ENCODE measurements around the gene CALHM3. TPM values are rescaled to one million over a fixed set of nuclear protein-coding genes. Genes with fewer than 3 reads are reported as not detected.

CALHM3 gene
- total RNA-seq, 6 donors from 2014 or later, result 0.30 to 0.79 TPM; not detected in 4

DNA sequence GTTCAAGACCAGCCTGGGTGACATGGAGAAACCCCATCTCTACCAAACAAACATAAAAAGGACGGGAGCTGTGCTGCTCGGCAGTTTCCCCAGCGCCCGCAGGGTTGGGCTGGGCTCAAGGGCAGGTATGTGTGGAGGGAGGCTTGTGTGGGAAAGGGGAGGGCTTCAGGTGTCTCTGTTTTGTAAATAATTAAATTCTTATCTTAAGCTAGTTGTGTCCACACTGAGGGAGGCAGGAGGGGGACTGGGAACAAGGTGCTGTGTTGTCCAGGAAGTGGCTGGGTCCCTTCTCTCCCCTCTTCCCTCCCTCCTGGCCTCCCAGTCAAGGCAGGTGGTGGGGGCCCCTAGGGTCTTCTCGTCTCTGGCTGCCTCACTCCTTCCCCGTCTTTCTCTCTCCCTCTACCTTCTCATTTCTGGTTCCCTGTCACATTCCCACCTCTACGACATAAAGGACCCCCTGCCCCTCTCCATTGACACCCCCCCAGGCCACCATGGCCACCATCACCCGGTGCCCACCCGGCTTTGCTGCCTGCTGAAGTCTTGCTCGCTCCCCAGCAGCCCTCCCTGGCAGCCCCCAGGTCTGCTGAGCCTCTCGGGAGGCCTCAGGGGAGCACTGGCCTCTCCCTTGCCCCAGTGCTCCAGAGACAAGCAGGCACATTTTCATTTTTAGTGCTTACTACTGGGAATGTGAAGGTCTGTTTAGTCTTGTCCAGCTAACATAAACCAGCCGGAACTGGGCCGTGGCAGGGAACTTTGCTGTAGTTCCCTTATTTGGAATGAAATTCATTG lies 33.7 kb upstream of the CALHM3 start:
- 81 to 82% methylated on average over 12 to 13 of the region's 13 CpGs for WGBS, 2 donors
- H3K4me3 ChIP-seq, result no peak overlapping the region
- peak; percentile 11 to 52 for DNase-seq
- H3K27ac ChIP-seq, result no peak overlapping the region
- H3K9me3 ChIP-seq, result no peaks in the 10 kb centered on the region
- ATAC-seq (ENCODE audit: low FRiP score in 2 of 2), result no peak
- TF ChIP-seq EP300 (IDR thresholded peaks at IDR 0.05), result no peak
- no peak for TF ChIP-seq POLR2AphosphoS5 (IDR thresholded peaks at IDR 0.05)
- TF ChIP-seq POLR2A (IDR thresholded peaks at IDR 0.05), result no peak
- TF ChIP-seq, protein P1, sequence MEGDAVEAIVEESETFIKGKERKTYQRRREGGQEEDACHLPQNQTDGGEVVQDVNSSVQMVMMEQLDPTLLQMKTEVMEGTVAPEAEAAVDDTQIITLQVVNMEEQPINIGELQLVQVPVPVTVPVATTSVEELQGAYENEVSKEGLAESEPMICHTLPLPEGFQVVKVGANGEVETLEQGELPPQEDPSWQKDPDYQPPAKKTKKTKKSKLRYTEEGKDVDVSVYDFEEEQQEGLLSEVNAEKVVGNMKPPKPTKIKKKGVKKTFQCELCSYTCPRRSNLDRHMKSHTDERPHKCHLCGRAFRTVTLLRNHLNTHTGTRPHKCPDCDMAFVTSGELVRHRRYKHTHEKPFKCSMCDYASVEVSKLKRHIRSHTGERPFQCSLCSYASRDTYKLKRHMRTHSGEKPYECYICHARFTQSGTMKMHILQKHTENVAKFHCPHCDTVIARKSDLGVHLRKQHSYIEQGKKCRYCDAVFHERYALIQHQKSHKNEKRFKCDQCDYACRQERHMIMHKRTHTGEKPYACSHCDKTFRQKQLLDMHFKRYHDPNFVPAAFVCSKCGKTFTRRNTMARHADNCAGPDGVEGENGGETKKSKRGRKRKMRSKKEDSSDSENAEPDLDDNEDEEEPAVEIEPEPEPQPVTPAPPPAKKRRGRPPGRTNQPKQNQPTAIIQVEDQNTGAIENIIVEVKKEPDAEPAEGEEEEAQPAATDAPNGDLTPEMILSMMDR (IDR thresholded peaks at IDR 0.05), result no peak
- no peaks in the 10 kb centered on the region for H3K36me3 ChIP-seq
- H3K4me1 ChIP-seq, result no peaks in the 10 kb centered on the region
- no peaks in the 10 kb centered on the region for H3K27me3 ChIP-seq

DNA sequence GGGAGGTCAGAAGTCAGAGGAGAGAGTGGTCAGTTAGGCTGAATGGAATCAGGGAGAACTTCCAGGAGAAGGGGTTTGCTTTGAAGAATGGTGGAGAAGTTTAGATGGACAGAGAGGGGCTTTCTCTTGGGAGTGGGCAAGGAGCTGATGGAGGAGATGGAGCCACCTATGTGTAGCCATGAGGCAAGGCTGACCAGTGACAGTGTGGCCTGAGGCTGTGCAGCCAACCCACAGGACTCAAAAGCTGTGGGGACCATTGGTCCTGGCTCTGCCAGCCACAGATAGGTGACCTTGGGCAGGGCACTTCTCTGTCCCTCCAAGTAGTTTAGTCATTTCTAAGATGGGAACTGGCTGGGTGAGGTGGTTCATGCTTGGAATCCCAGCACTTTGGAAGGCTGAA lies 33.1 kb upstream of the CALHM3 start:
- H3K27me3 ChIP-seq, result peaks cover 0 to 3% (median 0%) of the 10 kb centered on the region in 4 donors
- H3K36me3 ChIP-seq, result no peaks in the 10 kb centered on the region
- no peaks in the 10 kb centered on the region for H3K4me1 ChIP-seq
- no peak overlapping the region for H3K27ac ChIP-seq
- H3K9me3 ChIP-seq, result no peaks in the 10 kb centered on the region
- TF ChIP-seq, protein P1 (IDR thresholded peaks at IDR 0.05), result no peak
- TF ChIP-seq POLR2A (IDR thresholded peaks at IDR 0.05) (no peak), POLR2AphosphoS5 (IDR thresholded peaks at IDR 0.05) (no peak), EP300 (IDR thresholded peaks at IDR 0.05) (no peak)
- H3K4me3 ChIP-seq, result no peak overlapping the region
- ATAC-seq (ENCODE audit: low FRiP score in 2 of 2) (no peak), DNase-seq (no peak)

DNA sequence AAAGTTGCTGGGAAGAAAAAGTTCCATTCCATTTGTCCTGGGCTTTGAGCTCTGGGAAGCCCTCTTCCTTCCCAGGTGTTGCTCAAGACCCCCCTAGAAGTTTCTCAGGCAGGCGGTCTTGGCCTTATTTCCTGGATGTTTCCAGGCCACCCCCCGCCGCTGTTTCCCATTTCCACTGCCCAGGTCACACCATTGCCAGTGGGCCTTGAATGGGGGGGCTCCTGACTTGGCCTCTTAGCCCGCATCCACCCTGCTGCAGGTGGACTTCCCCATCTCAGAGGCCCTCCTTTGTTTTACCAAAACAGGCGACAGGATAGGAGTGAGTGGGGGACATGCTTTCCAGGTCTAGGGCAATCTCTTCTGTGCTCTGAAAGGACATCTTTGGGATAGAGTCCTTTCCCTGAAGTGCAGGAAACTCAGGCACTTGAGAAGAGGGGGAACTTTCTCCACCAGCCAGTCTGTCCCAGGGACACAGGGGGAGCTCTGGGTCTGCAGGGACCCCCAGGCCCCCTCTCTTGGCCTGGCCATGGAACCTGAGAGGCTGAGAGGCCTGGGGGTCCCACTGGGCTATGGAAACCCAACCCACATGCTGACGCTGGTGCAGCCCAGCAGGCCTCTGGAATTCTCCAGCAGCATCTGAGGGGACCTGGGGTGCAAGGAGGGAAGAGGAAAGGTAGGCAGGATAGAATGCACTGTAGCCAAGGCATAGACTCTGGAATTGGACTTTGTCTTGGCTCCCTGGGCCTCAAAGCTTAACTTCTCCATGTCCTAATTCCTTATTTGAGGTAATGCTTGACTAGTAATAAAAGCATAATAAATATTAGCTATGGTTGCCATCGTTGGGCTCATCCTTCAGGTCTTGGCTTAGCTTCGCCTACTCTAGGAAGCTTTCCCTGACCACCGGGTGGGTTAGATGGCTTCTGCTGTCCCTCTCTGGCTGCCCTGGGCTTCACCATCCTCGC lies 32.0 kb upstream of the CALHM3 start:
- no peak for TF ChIP-seq POLR2A (IDR thresholded peaks at IDR 0.05)
- TF ChIP-seq EP300 (IDR thresholded peaks at IDR 0.05), result no peak
- no peak for TF ChIP-seq POLR2AphosphoS5 (IDR thresholded peaks at IDR 0.05)
- TF ChIP-seq, protein P1 (IDR thresholded peaks at IDR 0.05), result no peak
- H3K4me3 ChIP-seq, result no peak overlapping the region
- H3K9me3 ChIP-seq, result no peaks in the 10 kb centered on the region
- 90 to 94% methylated on average over 9 to 10 of the region's 10 CpGs for WGBS, 2 donors
- H3K27ac ChIP-seq, result no peak overlapping the region
- ATAC-seq (ENCODE audit: low FRiP score in 2 of 2) (no peak), DNase-seq (peak in 1 of 2 donors; percentile 23)
- H3K36me3 ChIP-seq, result no peaks in the 10 kb centered on the region
- H3K4me1 ChIP-seq, result no peaks in the 10 kb centered on the region
- peaks cover 0 to 3% (median 0%) of the 10 kb centered on the region in 4 donors for H3K27me3 ChIP-seq

DNA sequence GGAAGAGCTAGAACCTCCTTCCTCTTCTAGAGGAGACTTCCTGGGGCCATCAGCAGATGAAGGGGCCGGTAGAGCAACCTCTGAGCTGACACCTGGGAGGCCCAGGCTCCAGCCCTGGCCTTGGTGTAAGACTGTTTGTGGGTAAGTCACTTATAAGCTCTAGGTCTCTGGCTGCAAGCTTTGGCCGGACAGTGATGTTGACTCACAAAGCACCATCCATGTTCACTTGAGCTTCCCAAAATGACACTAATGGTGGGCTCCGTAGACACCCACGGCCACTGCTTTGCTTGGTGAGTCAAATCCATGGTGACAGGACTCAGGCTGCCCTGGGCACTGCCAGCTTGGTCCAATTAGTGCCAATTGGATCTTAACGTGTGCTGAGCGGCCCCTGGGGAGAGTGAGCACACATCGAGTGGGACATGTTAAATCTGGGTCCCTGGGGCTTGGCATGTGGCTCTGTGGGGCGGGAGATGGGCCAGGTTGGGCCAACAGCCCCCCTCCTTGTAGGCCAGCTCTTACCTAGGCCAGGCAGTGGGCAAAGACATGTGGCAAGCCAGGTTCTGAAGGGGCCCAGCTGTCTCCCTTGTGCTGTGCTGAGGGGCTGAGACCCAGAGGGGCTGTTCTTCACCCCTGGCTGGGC lies 31.1 kb upstream of the CALHM3 start:
- no peaks in the 10 kb centered on the region for H3K36me3 ChIP-seq
- peaks cover 0 to 3% (median 0%) of the 10 kb centered on the region in 4 donors for H3K27me3 ChIP-seq
- no peak overlapping the region for H3K27ac ChIP-seq
- no peak for DNase-seq
- ATAC-seq (ENCODE audit: low FRiP score in 2 of 2), result no peak
- no peaks in the 10 kb centered on the region for H3K4me1 ChIP-seq
- H3K4me3 ChIP-seq, result no peak overlapping the region
- H3K9me3 ChIP-seq, result no peaks in the 10 kb centered on the region
- TF ChIP-seq POLR2AphosphoS5 (IDR thresholded peaks at IDR 0.05), result no peak
- TF ChIP-seq EP300 (IDR thresholded peaks at IDR 0.05), result no peak
- TF ChIP-seq POLR2A (IDR thresholded peaks at IDR 0.05), result no peak
- TF ChIP-seq, protein P1 (IDR thresholded peaks at IDR 0.05), result no peak
- WGBS, 2 donors, result 83 to 91% methylated on average over 1 to 8 of the region's 8 CpGs
